Parathyroid adenoma (tissue), 2 donors: ENCODE data around the gene ZNRF4.

ENCODE experiments used
- H2AFZ ChIP-seq: fragments of 300-600 bp; sonication (generic); one replicate; pipeline ENCODE4 v1.7.0; 2017; ENCODE audit warnings: antibody characterized with exemption, mild to moderate bottlenecking
- H3K27ac ChIP-seq: fragments of 300-600 bp; sonication (generic); one replicate; pipeline ENCODE4 v1.7.0; 2017
- H3K27me3 ChIP-seq: fragments of 300-600 bp; sonication (generic); one replicate; pipeline ENCODE4 v1.7.0; 2017; ENCODE audit warnings: low read length; ENCODE audit not compliant: control insufficient read depth, insufficient read depth
- H3K36me3 ChIP-seq: fragments of 300-600 bp; sonication (generic); one replicate; pipeline ENCODE4 v1.7.0; 2017; ENCODE audit warnings: low read length; ENCODE audit not compliant: control insufficient read depth, insufficient read depth
- H3K4me1 ChIP-seq: fragments of 300-600 bp; sonication (generic); one replicate; pipeline ENCODE4 v1.7.0; 2017; ENCODE audit warnings: control low read depth
- H3K4me2 ChIP-seq: fragments of 300-600 bp; sonication (generic); one replicate; pipeline ENCODE4 v1.7.0; 2017; ENCODE audit warnings: low read length
- H3K4me3 ChIP-seq: fragments of 300-600 bp; sonication (generic); one replicate; pipeline ENCODE4 v1.7.0; 2017; ENCODE audit warnings: low read depth, low read length
- H3K79me2 ChIP-seq: fragments of 300-600 bp; sonication (generic); one replicate; pipeline ENCODE4 v1.7.0; 2017; ENCODE audit warnings: control low read depth
- H3K9ac ChIP-seq: fragments of 300-600 bp; sonication (generic); one replicate; pipeline ENCODE4 v1.7.0; 2017; ENCODE audit warnings: mild to moderate bottlenecking
- H3K9me3 ChIP-seq: fragments of 300-600 bp; sonication (generic); one replicate; pipeline ENCODE4 v1.7.0; 2017; ENCODE audit warnings: low read length; ENCODE audit not compliant: control insufficient read depth
- TF ChIP-seq, protein P1 (sequence below): fragments of 300-600 bp; sonication (generic); IDR thresholded peaks from one replicate; pipeline ENCODE4 v1.7.0; 2017; ENCODE audit warnings: antibody characterized with exemption, mild to moderate bottlenecking
- donor health status: primary hyperparathyroidism.

Gene ZNRF4

DNA sequence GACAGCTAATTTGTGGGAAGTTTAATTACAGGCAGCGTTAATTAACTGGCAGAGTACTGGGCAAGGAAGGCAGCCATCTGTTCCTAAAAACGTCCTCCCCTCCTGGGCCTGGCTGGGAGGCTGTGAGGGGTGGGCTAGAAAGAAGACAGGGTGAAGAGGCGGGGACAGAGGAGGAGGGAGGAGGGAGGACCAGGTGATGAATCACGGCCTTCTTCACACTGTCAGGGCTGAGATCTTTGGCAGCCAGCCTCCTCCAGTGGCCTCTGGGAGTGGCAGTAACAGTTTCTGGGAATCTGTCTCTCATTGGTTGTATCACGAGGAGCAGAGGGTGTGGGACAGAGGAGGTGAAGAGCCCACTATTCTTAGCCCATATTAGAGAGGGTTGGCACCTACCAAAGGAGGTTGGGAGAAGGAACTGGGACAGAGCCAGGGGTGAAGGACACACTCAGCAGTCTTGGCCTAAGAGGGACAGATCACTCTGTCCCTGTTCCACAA is 9.6 kb upstream of the ZNRF4 start:
- H3K9ac ChIP-seq = no peak overlapping the region
- H3K27ac ChIP-seq = no peak overlapping the region
- TF ChIP-seq, protein P1, sequence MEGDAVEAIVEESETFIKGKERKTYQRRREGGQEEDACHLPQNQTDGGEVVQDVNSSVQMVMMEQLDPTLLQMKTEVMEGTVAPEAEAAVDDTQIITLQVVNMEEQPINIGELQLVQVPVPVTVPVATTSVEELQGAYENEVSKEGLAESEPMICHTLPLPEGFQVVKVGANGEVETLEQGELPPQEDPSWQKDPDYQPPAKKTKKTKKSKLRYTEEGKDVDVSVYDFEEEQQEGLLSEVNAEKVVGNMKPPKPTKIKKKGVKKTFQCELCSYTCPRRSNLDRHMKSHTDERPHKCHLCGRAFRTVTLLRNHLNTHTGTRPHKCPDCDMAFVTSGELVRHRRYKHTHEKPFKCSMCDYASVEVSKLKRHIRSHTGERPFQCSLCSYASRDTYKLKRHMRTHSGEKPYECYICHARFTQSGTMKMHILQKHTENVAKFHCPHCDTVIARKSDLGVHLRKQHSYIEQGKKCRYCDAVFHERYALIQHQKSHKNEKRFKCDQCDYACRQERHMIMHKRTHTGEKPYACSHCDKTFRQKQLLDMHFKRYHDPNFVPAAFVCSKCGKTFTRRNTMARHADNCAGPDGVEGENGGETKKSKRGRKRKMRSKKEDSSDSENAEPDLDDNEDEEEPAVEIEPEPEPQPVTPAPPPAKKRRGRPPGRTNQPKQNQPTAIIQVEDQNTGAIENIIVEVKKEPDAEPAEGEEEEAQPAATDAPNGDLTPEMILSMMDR = no peak
- no peaks in the 10 kb centered on the region for H3K79me2 ChIP-seq
- H3K4me3 ChIP-seq = no peak overlapping the region
- H3K4me1 ChIP-seq = no peaks in the 10 kb centered on the region
- no peaks in the 10 kb centered on the region for H3K36me3 ChIP-seq
- H3K4me2 ChIP-seq = no peak overlapping the region
- H3K27me3 ChIP-seq = no peaks in the 10 kb centered on the region
- no peaks in the 10 kb centered on the region for H3K9me3 ChIP-seq
- H2AFZ ChIP-seq = no peak overlapping the region

DNA sequence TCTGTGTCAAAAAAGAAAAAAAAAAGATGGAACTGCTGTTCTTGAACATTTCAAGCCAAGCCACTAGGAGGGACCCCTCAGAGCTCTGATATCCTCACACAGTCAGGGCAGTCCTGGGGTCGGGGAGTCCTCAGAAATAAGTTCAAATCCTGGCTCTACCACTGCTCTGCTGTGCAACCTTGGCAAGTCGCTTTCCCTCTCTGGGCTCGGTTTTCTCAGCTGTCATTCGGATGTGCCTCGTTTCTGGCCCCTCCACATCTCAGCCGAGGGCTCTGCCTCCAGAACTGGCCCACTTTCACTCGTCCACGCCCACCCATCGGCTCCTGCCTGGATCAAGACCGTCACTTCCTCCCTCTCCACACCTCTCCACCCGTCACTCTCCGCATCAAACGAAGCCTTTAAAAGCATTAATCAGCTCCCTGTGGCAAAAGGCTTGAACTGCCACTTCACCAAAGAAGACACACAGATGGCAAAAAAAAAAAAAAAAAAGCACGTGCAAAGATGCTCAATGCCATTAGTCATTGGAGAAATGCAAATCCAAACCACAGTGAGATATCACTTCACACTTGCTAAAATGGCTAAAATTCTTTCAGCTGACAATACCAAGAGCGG is 7.4 kb upstream of the ZNRF4 start:
- TF ChIP-seq, protein P1 = no peak
- no peaks in the 10 kb centered on the region for H3K4me1 ChIP-seq
- H3K4me3 ChIP-seq = no peak overlapping the region
- H3K27ac ChIP-seq = no peak overlapping the region
- H3K4me2 ChIP-seq = no peak overlapping the region
- H3K9ac ChIP-seq = no peak overlapping the region
- H2AFZ ChIP-seq = no peak overlapping the region
- no peaks in the 10 kb centered on the region for H3K36me3 ChIP-seq
- no peaks in the 10 kb centered on the region for H3K27me3 ChIP-seq
- no peaks in the 10 kb centered on the region for H3K79me2 ChIP-seq
- no peaks in the 10 kb centered on the region for H3K9me3 ChIP-seq

DNA sequence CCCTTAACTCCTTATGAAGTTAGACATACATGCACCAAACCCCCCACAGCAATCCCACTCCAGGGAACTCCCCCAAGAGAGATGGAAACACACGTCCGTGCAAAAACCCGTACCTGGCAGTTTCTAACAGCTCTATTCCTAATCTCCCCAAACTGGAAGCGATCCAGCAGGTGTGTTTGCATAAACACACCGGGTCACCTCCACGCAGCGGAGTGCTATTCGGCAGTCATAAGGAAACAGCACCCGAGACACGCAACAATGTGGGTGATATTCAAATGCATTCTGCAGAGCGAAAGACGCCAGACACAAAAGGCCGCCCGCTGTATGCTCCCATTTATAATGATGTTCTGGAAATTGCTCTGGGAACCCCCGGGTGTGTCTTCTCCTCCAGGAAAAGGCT is 6.8 kb upstream of the ZNRF4 start:
- Histone ChIP-seq H3K4me1 (no peaks in the 10 kb centered on the region), H2AFZ (no peak overlapping the region), H3K36me3 (no peaks in the 10 kb centered on the region), H3K9me3 (no peaks in the 10 kb centered on the region), H3K9ac (no peak overlapping the region), H3K4me2 (no peak overlapping the region), H3K27me3 (no peaks in the 10 kb centered on the region), H3K79me2 (no peaks in the 10 kb centered on the region), H3K4me3 (no peak overlapping the region), H3K27ac (no peak overlapping the region)
- TF ChIP-seq, protein P1 = no peak

DNA sequence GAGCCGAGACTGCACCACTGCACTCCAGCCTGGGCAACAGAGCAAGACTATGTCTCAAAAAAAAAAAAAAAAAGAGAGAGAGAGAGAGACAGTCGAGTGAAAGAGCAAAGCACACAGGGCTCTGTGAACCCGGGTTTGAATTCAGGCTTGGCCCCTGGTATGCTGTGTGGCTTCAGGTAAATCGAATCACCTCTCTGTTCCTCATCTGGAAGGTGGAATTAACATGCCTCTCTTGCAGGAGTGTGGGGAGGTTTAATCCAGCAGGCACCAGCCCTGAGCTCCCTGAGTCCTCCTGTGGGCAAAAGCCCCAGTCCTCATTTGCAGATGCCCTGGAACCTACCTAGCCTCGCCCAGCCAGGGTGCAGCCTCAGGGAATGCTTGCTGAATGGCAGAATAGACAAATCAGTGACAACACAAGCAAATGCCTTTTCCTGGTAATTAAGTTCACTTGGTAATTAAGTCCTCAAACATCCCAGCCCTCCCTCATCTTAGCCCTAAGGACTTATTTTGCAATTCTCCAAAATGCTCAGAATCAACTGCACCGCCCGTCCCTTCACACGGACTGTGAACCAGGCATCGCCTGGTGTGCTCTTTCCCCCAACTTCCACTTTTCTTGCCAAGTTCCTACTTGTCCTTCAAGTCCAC is 4.6 kb upstream of the ZNRF4 start:
- Histone ChIP-seq H3K4me3 (no peak overlapping the region), H3K4me2 (no peak overlapping the region), H3K79me2 (no peaks in the 10 kb centered on the region), H2AFZ (no peak overlapping the region), H3K27me3 (no peaks in the 10 kb centered on the region), H3K9ac (no peak overlapping the region), H3K9me3 (no peaks in the 10 kb centered on the region), H3K4me1 (no peaks in the 10 kb centered on the region), H3K36me3 (no peaks in the 10 kb centered on the region), H3K27ac (no peak overlapping the region)
- TF ChIP-seq, protein P1 = no peak

DNA sequence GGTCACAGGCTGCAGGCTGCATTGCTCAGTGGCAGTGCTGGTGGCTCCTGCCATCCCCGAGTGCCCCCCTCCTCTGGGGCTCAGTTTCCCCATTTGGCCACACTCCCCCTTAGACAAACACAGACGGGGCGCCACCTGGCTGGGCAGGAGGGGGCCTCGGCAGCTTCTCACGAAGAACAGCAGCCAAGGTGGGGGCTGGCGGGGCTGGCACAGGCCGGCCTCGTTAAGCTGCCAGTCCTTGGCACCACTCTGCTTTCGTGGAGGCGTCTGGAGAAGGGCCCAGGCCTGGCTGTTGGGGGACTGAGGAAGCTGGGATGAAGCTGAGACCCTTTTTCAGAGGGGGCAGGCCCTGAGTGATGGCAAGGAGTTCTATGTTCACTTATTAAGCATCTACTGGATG is 3.7 kb upstream of the ZNRF4 start:
- Histone ChIP-seq H3K27ac (no peak overlapping the region), H3K36me3 (no peaks in the 10 kb centered on the region), H3K79me2 (no peaks in the 10 kb centered on the region), H3K4me1 (no peaks in the 10 kb centered on the region), H2AFZ (no peak overlapping the region), H3K27me3 (no peaks in the 10 kb centered on the region), H3K9ac (no peak overlapping the region), H3K4me2 (no peak overlapping the region), H3K4me3 (no peak overlapping the region), H3K9me3 (no peaks in the 10 kb centered on the region)
- TF ChIP-seq, protein P1 = no peak
